BE2C (cell line): Measurements from ENCODE around the gene SLC14A1.

Source experiments
- DNase-seq: peaks from one replicate; pipeline ENCODE4 v3.0.0-alpha.2; 2020
- H3K27me3 ChIP-seq: fragments of 250-450 bp; sonication (Bioruptor Pico); 2 replicates; pipeline ENCODE4 v1.5.1; 2020; ENCODE audit warnings: mild to moderate bottlenecking
- H3K36me3 ChIP-seq: fragments of 250-450 bp; sonication (Bioruptor Pico); 2 replicates; pipeline ENCODE4 v1.5.1; 2020; ENCODE audit warnings: mild to moderate bottlenecking
- H3K4me1 ChIP-seq: fragments of 250-450 bp; sonication (Bioruptor Pico); 2 replicates; pipeline ENCODE4 v1.5.1; 2020
- H3K4me3 ChIP-seq: 2 replicates; pipeline ENCODE4 v1.5.1; 2011; ENCODE audit warnings: low read depth, low read length
- H3K9me3 ChIP-seq: fragments of 250-450 bp; sonication (Bioruptor Pico); 2 replicates; pipeline ENCODE4 v1.5.1; 2020
- CTCF ChIP-seq: IDR thresholded peaks from 2 replicates; pipeline ENCODE4 v1.5.1; 2012; ENCODE audit warnings: mild to moderate bottlenecking, low read depth, low read length

SLC14A1 gene

GRCh38 chr18:45727068-45727467 is 3.1 kb downstream of the SLC14A1 start:
- H3K4me3 ChIP-seq: no peak overlapping the region
- no peaks in the 10 kb centered on the region for H3K9me3 ChIP-seq
- no peaks in the 10 kb centered on the region for H3K4me1 ChIP-seq
- TF ChIP-seq CTCF: no peak
- no peaks in the 10 kb centered on the region for H3K27me3 ChIP-seq
- no peak for DNase-seq
- no peaks in the 10 kb centered on the region for H3K36me3 ChIP-seq

GRCh38 chr18:45728336-45729010 is 4.5 kb downstream of the SLC14A1 start:
- no peaks in the 10 kb centered on the region for H3K27me3 ChIP-seq
- no peaks in the 10 kb centered on the region for H3K9me3 ChIP-seq
- H3K4me1 ChIP-seq: no peaks in the 10 kb centered on the region
- DNase-seq: no peak
- H3K36me3 ChIP-seq: no peaks in the 10 kb centered on the region
- no peak overlapping the region for H3K4me3 ChIP-seq
- no peak for TF ChIP-seq CTCF

- TF ChIP-seq CTCF: no peak
- no peak for DNase-seq
- no peaks in the 10 kb centered on the region for H3K27me3 ChIP-seq
Observed at GRCh38 chr18:45730832-45731575, 7.0 kb downstream of the SLC14A1 start.

GRCh38 chr18:45731716-45732115 is 7.7 kb downstream of the SLC14A1 start:
- Histone ChIP-seq H3K36me3 (no peaks in the 10 kb centered on the region), H3K4me1 (no peaks in the 10 kb centered on the region), H3K27me3 (no peaks in the 10 kb centered on the region), H3K4me3 (no peak overlapping the region), H3K9me3 (no peaks in the 10 kb centered on the region)
- DNase-seq: no peak
- no peak for TF ChIP-seq CTCF

More at GRCh38 chr18:45730832-45731575, 7.0 kb downstream of the SLC14A1 start:
- no peaks in the 10 kb centered on the region for H3K4me1 ChIP-seq
- H3K36me3 ChIP-seq: no peaks in the 10 kb centered on the region
- no peak overlapping the region for H3K4me3 ChIP-seq
- no peaks in the 10 kb centered on the region for H3K9me3 ChIP-seq

GRCh38 chr18:45733535-45733934 is 9.6 kb downstream of the SLC14A1 start:
- Histone ChIP-seq H3K9me3 (no peaks in the 10 kb centered on the region), H3K4me3 (no peak overlapping the region), H3K36me3 (no peaks in the 10 kb centered on the region), H3K4me1 (no peaks in the 10 kb centered on the region), H3K27me3 (no peaks in the 10 kb centered on the region)
- DNase-seq: no peak
- no peak for TF ChIP-seq CTCF

- TF ChIP-seq CTCF: no peak
- DNase-seq: no peak
- Histone ChIP-seq H3K27me3 (no peaks in the 10 kb centered on the region), H3K4me3 (no peak overlapping the region), H3K4me1 (no peaks in the 10 kb centered on the region), H3K9me3 (no peaks in the 10 kb centered on the region), H3K36me3 (no peaks in the 10 kb centered on the region)
Observed at GRCh38 chr18:45734505-45734904, 10.5 kb downstream of the SLC14A1 start.
